Activated CD4-positive, alpha-beta T cell treated with anti-CD3 and anti-CD28 coated beads for 36 hours (primary cell): ENCODE measurements around the gene RASD2. TPM values are rescaled to one million over a fixed set of nuclear protein-coding genes. Genes with fewer than 3 reads are reported as not detected.

ENCODE experiments used
- ATAC-seq: fragments of 200-7000 bp; cut with Tn5 transposase; one replicate; pipeline ENCODE4 v1.10.0; 2021; ENCODE audit warnings: mild to moderate bottlenecking, moderate library complexity
- CTCF ChIA-PET: fragments of 350-600 bp; sonication (Branson Sonifier 250); formaldehyde crosslinking; loops from one replicate; lab custom pipeline; 2021; ENCODE audit warnings: antibody characterized with exemption; lab: Charles Lee
- POLR2A ChIA-PET: fragments of 350-600 bp; sonication (Branson Sonifier 250); formaldehyde crosslinking; loops from one replicate; lab custom pipeline; 2021; ENCODE audit warnings: antibody characterized with exemption, inconsistent platforms; lab: Charles Lee
- DNase-seq: peaks from one replicate; pipeline ENCODE4 v3.0.0-alpha.2; 2020
- H3K27ac Mint-ChIP-seq: one replicate; pipeline ENCODE4 v1.8.0; 2021; ENCODE audit warnings: mixed read lengths
- H3K27me3 Mint-ChIP-seq: one replicate; pipeline ENCODE4 v1.8.0; 2021; ENCODE audit warnings: mixed read lengths
- H3K36me3 Mint-ChIP-seq: one replicate; pipeline ENCODE4 v1.8.0; 2021; ENCODE audit warnings: low read depth, mixed read lengths
- H3K4me1 Mint-ChIP-seq: one replicate; pipeline ENCODE4 v1.8.0; 2021; ENCODE audit warnings: mixed read lengths
- H3K4me3 Mint-ChIP-seq: one replicate; pipeline ENCODE4 v1.8.0; 2021; ENCODE audit warnings: mild to moderate bottlenecking, moderate library complexity, mixed read lengths
- H3K9me3 Mint-ChIP-seq: one replicate; pipeline ENCODE4 v1.8.0; 2021; ENCODE audit warnings: low read depth, mixed read lengths
- intact Hi-C, 2 experiments: fragments of 100-400 bp; cut with DNase I in 1 of 2; cut with micrococcal nuclease in 1 of 2; formaldehyde crosslinking; loops; one replicate each; pipeline versions ENCODE4 v1.14.2 to v1.15.1; 2022 to 2024; cut with DNase I, micrococcal nuclease
- total RNA-seq, 2 experiments: library from RNA; stranded (reverse); gene quantifications; one replicate each; pipeline ENCODE4 v1.2.3, GENCODE V29; 2021

Gene RASD2
- total RNA-seq, 2 experiments from 2014 or later, result 0.09 TPM

GRCh38 chr22:35519306-35520000 lies 21.2 kb upstream of the RASD2 start:
- ATAC-seq, result no peak
- no peaks in the 10 kb centered on the region for H3K36me3 Mint-ChIP-seq
- no peak overlapping the region for H3K4me3 Mint-ChIP-seq
- intact Hi-C loops, result no loop called here
- H3K27ac Mint-ChIP-seq, result no peak overlapping the region
- peaks cover 34% of the 10 kb centered on the region for H3K27me3 Mint-ChIP-seq
- ChIA-PET CTCF (no interaction called here), POLR2A (no interaction called here)
- H3K9me3 Mint-ChIP-seq, result no peaks in the 10 kb centered on the region
- DNase-seq, result no peak
- H3K4me1 Mint-ChIP-seq, result no peaks in the 10 kb centered on the region

GRCh38 chr22:35521358-35522224 lies 19.0 kb upstream of the RASD2 start:
- Mint-ChIP-seq H3K36me3 (no peaks in the 10 kb centered on the region), H3K4me3 (no peak overlapping the region), H3K4me1 (no peaks in the 10 kb centered on the region), H3K9me3 (no peaks in the 10 kb centered on the region), H3K27ac (no peak overlapping the region), H3K27me3 (peaks cover 31% of the 10 kb centered on the region)
- intact Hi-C loops, result no loop called here
- ATAC-seq (no peak), DNase-seq (no peak)
- CTCF ChIA-PET, result interaction anchor here (0.8 kb wide), 1 partner anchor 62 kb away, joined by 3 read pairs; no protein-coding TSS in a partner anchor
- POLR2A ChIA-PET, result no interaction called here

- no peaks in the 10 kb centered on the region for H3K36me3 Mint-ChIP-seq
- peaks cover 26% of the 10 kb centered on the region for H3K27me3 Mint-ChIP-seq
- POLR2A ChIA-PET, result no interaction called here
- intact Hi-C loops, result no loop called here
- no peaks in the 10 kb centered on the region for H3K4me1 Mint-ChIP-seq
- H3K9me3 Mint-ChIP-seq, result no peaks in the 10 kb centered on the region
- no peak overlapping the region for H3K27ac Mint-ChIP-seq
- no peak overlapping the region for H3K4me3 Mint-ChIP-seq
- DNase-seq (no peak), ATAC-seq (no peak)
- CTCF ChIA-PET, result interaction anchor here (0.5 kb wide), 1 partner anchor 356 kb away, joined by 3 read pairs; no protein-coding TSS in a partner anchor
These were observed 18.1 kb upstream of the RASD2 start for GRCh38 chr22:35522225-35523149.

GRCh38 chr22:35523167-35523947 lies 17.3 kb upstream of the RASD2 start:
- POLR2A ChIA-PET, result no interaction called here
- CTCF ChIA-PET, result interaction anchor here (1.2 kb wide), 1 partner anchor 10 kb away, joined by 4 read pairs; no protein-coding TSS in a partner anchor
- no peaks in the 10 kb centered on the region for H3K9me3 Mint-ChIP-seq
- intact Hi-C loops, result no loop called here
- H3K36me3 Mint-ChIP-seq, result no peaks in the 10 kb centered on the region
- H3K4me1 Mint-ChIP-seq, result no peaks in the 10 kb centered on the region
- no peak overlapping the region for H3K27ac Mint-ChIP-seq
- ATAC-seq, result no peak
- peaks cover 23% of the 10 kb centered on the region for H3K27me3 Mint-ChIP-seq
- H3K4me3 Mint-ChIP-seq, result no peak overlapping the region
- no peak for DNase-seq

- H3K4me1 Mint-ChIP-seq, result no peaks in the 10 kb centered on the region
- intact Hi-C loops, result no loop called here
- H3K27ac Mint-ChIP-seq, result no peak overlapping the region
- ChIA-PET POLR2A (no interaction called here), CTCF (no interaction called here)
- DNase-seq, result no peak
- peaks cover 23% of the 10 kb centered on the region for H3K27me3 Mint-ChIP-seq
- H3K4me3 Mint-ChIP-seq, result no peak overlapping the region
- H3K9me3 Mint-ChIP-seq, result no peaks in the 10 kb centered on the region
- no peaks in the 10 kb centered on the region for H3K36me3 Mint-ChIP-seq
- no peak for ATAC-seq
These were observed 15.5 kb upstream of the RASD2 start for GRCh38 chr22:35524966-35525686.

- Mint-ChIP-seq H3K4me3 (no peak overlapping the region), H3K27me3 (peaks cover 20% of the 10 kb centered on the region), H3K27ac (no peak overlapping the region), H3K36me3 (no peaks in the 10 kb centered on the region), H3K9me3 (no peaks in the 10 kb centered on the region), H3K4me1 (no peaks in the 10 kb centered on the region)
- intact Hi-C loops, result no loop called here
- ChIA-PET CTCF (no interaction called here), POLR2A (no interaction called here)
- ATAC-seq, result no peak
- no peak for DNase-seq
These were observed 14.8 kb upstream of the RASD2 start for GRCh38 chr22:35525687-35526332.

GRCh38 chr22:35526333-35526979 lies 14.2 kb upstream of the RASD2 start:
- POLR2A ChIA-PET, result no interaction called here

GRCh38 chr22:35528927-35529326 lies 11.7 kb upstream of the RASD2 start:
- H3K4me1 Mint-ChIP-seq, result no peaks in the 10 kb centered on the region

More at GRCh38 chr22:35526333-35526979, 14.2 kb upstream of the RASD2 start:
- H3K27me3 Mint-ChIP-seq, result peaks cover 14% of the 10 kb centered on the region
- ATAC-seq (no peak), DNase-seq (no peak)
- H3K36me3 Mint-ChIP-seq, result no peaks in the 10 kb centered on the region
- H3K4me3 Mint-ChIP-seq, result no peak overlapping the region
- intact Hi-C loops, result no loop called here
- H3K4me1 Mint-ChIP-seq, result no peaks in the 10 kb centered on the region
- CTCF ChIA-PET, result no interaction called here
- H3K27ac Mint-ChIP-seq, result no peak overlapping the region
- H3K9me3 Mint-ChIP-seq, result no peaks in the 10 kb centered on the region

GRCh38 chr22:35530700-35531099 lies 9.9 kb upstream of the RASD2 start:
- no peak for DNase-seq
- no peaks in the 10 kb centered on the region for H3K36me3 Mint-ChIP-seq
- no peaks in the 10 kb centered on the region for H3K9me3 Mint-ChIP-seq
- intact Hi-C loops, result no loop called here
- no peaks in the 10 kb centered on the region for H3K4me1 Mint-ChIP-seq
- ChIA-PET CTCF (no interaction called here), POLR2A (no interaction called here)
- H3K27ac Mint-ChIP-seq, result no peak overlapping the region
- H3K27me3 Mint-ChIP-seq, result peaks cover 6% of the 10 kb centered on the region
- H3K4me3 Mint-ChIP-seq, result no peak overlapping the region
- no peak for ATAC-seq

More at GRCh38 chr22:35528927-35529326, 11.7 kb upstream of the RASD2 start:
- H3K9me3 Mint-ChIP-seq, result no peaks in the 10 kb centered on the region
- H3K27me3 Mint-ChIP-seq, result peaks cover 4% of the 10 kb centered on the region
- ATAC-seq (no peak), DNase-seq (no peak)
- H3K36me3 Mint-ChIP-seq, result no peaks in the 10 kb centered on the region
- intact Hi-C loops, result no loop called here
- no peak overlapping the region for H3K4me3 Mint-ChIP-seq
- POLR2A ChIA-PET, result no interaction called here
- CTCF ChIA-PET, result interaction anchor here (0.7 kb wide), 1 partner anchor 94 kb away, joined by 3 read pairs; no protein-coding TSS in a partner anchor
- no peak overlapping the region for H3K27ac Mint-ChIP-seq
